T follicular helper cell (primary cell): ENCODE data around the gene ZNF831.
A peak's percentile ranks its signal among the peaks of the same experiment; 100 is the strongest.

ENCODE experiments used
- DNase-seq: peaks from one replicate; pipeline ENCODE4 v3.0.0-alpha.2; 2020; ENCODE audit warnings: low read depth
- total RNA-seq, 2 experiments: gene quantifications; one replicate each; lab custom pipeline; 2026; lab: John Stamatoyannopoulos, UW

Gene ZNF831
- total RNA-seq: 21.5 to 142 reads per million in 2 experiments

- DNase-seq: no peak
These were observed at the start of gene ZNF831 for GRCh38 chr20:59163631-59164530. Gene ZNF831, plus strand, starts transcription at chr20:59163821. Its CDS starts 27,199 bp downstream, at chr20:59191020.

- no peak for DNase-seq
These were observed 46.1 kb upstream of the ZNF831 start for GRCh38 chr20:59117526-59117925.

GRCh38 chr20:59118855-59119254 is 44.8 kb upstream of the ZNF831 start:
- no peak for DNase-seq

- no peak for DNase-seq
These were observed 43.1 kb upstream of the ZNF831 start for GRCh38 chr20:59120491-59120890.

DNA sequence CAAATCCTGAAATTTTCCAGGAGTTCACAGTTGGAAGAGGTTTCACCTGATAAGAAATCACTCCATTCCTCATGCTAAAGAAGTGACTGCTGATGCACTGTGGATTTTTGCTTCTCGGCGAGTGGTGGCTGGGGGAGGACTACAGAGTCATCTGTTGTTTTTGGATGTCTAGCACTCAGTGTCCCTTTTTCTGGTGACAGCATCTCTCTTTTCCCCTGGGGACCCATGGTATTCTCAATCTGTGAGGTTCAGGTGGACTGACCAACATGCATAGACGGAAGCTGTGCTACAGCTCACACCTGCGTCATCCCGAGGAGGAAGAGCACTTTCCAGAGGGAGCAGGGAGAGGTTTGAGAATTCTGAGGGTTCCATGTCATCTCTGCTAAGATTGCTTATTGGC is 42.7 kb upstream of the ZNF831 start:
- no peak for DNase-seq

DNA sequence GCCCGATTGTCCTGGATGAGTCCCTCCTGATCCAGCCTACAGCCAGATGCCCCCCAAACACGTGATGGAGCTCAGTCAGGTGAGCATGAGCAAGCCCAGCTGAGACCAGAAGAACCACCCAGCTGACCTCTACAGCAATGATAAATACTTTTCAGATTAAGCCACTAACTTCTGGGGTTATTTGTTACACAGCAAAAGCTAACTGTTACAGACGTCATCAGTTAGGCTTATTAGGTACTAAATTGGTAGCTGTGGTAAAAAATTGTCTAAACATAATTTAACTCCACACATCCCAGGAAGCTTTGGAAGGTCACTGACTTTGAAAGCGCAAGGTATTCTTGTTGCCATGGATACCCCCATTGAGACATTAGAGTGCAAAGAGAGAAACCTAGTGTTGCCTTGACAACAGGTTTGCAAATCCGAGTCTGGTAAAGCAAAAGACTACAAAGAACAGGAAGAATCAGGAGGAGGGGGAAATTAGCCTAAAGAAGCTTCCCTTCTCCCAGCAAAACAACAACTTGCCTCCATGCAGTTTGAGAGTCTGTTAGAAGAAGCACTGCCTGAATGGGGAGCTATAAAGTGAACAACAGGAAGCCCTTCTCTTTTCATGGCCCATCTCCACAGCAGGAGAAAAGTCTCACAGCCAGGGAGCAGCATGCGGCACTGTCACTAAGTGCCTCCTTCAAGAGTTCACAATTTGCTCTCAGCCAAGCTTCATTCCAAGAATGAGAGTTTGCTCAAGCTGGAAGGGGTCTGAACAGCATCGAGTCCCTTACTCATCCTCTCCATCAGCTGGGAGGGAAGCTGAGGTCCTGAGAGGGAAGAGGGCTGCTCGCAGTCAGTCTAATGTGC is 41.7 kb upstream of the ZNF831 start:
- DNase-seq: no peak

GRCh38 chr20:59122566-59122919 is 41.1 kb upstream of the ZNF831 start:
- DNase-seq: no peak

DNA sequence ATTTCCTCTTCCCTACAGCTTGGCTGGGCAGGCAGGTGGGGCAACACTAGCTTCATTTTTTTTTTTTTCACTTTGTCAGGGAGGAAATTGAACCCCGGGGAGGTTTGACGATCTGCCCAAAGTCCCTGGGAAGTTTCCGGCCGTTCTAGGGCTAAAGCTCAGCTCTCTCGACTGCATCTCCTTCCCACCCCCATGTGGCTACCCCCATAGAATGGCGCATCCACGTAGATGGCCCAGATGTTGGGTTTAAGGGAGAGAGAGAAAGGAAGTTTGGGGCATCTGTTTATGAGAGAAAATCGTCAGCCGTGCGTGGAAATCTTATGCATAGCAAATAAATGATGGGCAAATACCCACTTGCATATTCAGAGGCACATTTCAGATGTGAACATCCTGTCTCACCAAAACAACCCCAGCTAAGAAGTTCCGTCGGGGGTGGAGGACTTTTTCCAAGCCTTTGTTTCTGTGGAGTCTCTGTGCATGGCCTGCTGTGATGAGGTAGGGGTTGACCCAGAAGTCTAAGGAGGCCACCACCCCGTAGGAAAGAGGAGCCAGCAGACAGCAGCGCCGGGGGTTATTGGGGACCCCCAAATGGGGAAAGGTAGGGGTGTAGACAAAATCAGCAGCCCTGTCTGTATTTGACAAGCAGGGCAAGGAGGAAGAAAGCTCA is 40.5 kb upstream of the ZNF831 start:
- peak; percentile 42 for DNase-seq

DNA sequence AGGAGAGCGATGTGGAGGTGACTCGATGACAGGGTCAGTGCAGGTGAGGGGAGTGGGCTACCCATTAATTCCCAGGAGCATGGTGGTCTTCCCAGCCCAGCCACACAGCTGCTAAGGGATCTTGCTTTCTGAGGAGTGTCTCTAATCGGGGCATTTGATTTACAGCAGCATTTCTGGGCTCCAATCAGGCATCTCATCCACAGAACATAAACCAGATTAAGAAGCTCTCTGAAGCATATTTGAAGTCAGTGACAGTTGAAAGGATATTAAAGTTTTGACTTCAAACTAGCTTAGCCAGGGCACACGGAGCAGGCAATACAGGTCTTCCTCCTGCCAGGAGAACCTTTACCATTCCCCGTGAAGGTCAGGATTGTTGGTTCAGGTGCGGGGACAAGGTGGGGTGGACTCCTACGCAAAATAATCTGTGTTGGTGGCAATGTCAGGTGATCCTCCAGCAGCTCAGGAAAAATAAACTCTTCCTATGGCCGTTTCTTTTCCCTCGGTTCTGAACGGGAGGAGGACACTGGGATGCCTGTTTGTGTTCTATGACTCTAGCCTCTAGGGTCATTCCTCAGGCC is 39.9 kb upstream of the ZNF831 start:
- DNase-seq: no peak

- no peak for DNase-seq
These were observed 39.2 kb upstream of the ZNF831 start for GRCh38 chr20:59124296-59125029.

DNA sequence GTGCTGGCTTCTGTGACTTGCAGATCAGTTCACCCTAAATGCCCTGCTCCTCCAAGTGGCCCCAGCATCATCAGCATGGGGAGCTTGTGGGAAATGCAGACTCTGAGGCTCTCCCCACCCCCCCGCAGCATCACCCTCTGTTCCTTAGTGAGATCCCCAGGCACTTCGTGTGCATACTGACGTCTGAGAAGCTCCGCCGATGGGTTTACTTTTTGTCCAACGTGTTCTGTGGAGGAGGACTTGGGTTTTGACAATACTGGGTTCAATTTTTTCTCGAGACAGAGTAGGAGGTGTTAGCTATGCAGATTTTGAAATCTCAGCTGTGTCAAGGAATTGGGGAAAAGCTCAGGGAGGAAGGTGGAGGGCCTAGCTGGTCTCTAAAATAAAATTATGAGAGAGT is 38.3 kb upstream of the ZNF831 start:
- no peak for DNase-seq

- no peak for DNase-seq
These were observed 37.8 kb upstream of the ZNF831 start for GRCh38 chr20:59125836-59126235.

DNA sequence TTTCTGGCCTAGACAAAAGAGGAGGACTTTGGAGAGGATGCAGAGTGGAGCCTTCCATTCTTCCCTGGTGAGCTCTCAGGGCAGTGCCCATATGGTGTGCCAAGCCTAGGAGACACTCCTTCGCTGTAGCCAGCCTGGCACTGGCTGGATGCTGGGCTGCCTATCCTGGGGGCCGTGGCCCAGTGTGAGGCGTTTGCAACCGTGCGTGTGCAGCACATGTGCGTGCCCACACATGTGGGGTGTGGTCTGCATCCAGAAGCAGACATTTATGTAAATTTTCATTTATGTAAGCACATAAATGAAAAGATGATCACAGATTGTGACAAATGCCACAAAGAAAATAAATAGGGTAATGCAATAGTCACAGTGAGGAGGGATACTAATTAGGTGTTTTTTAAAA is 35.8 kb upstream of the ZNF831 start:
- no peak for DNase-seq

DNA sequence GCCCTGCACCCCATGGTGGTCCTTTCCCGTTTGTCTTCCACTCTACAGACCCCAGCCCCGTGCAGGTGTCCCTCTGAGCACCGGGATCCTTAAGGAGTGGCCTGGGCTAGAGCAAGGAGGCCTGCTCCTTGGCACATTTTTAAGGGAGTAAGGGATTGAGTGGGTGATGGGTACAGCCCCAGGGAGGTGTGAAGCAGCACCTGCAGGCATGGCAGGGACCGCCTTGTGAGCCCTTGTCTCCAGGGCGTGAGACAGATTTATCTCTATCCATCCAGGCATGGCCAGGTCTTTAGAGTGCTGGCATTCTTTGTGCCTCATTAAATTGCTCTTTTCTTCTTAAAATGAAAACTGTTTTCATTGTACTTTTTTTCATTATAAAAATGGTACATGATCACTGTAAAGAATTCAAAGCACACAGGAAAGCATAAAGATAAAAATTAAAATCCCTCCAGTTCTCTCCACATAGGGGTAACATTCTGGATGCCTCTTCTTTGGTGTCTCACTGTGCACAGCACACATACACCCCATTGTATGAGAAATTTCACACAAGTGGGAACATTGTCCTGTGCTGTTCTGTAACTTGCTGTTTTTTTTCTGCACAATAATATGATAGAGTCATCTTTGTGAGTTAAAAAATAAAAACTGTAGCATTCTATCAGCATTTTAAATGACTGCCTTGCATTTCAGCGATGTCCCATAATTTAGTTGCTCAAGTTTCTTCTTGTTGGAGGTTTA is 31.9 kb upstream of the ZNF831 start:
- no peak for DNase-seq

DNA sequence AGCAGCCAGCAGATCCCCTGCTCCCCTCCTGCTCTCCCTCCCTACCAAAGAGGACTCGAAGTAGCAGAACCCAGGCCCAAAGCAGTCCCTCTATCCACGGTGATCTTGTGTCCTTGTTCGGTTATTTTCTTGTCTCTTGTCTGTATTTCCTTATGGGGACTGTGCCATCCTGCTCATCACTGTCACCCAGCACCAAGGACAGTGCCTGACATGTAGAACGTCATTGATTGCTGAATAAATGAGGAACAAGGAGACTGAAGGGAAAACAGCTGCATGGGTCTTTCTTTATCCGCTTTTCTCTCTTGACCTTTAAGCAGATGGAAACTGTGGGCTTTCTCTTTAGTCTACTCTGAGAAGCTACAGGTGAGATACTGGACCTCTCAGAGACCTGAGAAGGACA is 29.4 kb upstream of the ZNF831 start:
- no peak for DNase-seq

GRCh38 chr20:59135093-59135492 is 28.5 kb upstream of the ZNF831 start:
- no peak for DNase-seq

DNA sequence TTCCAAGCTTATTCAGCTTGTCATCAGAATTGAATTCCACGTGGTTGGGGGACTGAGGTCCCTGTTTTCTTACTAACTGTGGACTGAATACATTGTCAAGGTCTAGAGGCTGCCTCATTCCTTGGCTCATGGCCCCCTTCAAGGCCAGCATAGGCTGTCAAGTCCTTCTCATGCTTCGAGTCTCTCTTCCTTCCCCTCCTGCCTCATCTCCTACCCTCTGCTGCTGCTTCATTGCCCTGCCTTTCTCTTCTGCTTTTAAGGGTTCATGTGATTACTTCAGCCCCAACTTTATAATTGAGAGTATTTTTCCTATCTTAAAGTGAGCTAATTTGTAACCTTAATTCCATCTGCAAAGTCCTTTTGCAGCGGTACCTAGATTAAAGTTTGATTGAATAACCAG is 27.6 kb upstream of the ZNF831 start:
- DNase-seq: no peak

DNA sequence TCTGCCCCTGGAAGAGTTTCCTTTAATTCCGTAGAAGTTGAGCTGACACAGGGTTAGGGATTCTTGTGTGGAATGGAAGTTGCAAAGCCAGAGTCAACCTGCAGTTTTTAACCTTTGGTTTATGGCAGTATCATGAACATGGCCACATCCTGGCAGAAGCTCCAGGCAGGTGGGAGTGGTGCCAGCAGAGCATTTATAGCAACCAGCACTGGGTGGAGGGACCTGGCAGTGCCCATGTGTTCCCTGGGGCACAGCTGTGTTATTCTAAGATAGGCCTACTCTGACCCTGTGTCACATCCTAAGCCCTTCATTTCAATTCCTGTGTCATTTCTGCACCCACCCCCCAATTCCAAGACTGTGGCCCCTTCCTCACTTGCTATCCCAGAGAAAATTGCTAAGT is 26.1 kb upstream of the ZNF831 start:
- no peak for DNase-seq

- DNase-seq: no peak
These were observed 25.4 kb upstream of the ZNF831 start for GRCh38 chr20:59138114-59138748.

DNA sequence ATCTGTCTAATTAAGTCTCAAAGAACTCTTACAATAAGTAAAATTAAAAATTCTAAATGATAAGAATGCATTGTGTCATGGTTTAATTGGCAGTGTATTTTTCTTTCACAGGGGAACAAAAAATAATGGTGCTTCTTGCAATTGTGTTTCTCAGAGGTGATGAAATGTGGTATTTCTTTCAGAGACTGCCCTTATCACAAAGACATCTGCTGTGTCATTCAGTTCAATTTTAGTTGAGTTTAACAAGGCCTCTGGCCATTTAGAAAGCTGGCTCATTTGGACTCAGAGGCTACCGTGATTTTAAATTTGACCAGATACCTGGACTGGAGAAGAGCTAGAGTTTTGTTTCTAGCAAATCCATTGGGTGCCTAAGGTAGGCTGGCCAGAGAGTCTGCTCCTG is 23.6 kb upstream of the ZNF831 start:
- no peak for DNase-seq
